ENCODE data around the gene SMAD2. TPM values are rescaled to one million over a fixed set of nuclear protein-coding genes. Genes with fewer than 3 reads are reported as not detected.

SMAD2 gene
- total RNA-seq, 1 donor from 2014 or later: 28.5 TPM

DNA sequence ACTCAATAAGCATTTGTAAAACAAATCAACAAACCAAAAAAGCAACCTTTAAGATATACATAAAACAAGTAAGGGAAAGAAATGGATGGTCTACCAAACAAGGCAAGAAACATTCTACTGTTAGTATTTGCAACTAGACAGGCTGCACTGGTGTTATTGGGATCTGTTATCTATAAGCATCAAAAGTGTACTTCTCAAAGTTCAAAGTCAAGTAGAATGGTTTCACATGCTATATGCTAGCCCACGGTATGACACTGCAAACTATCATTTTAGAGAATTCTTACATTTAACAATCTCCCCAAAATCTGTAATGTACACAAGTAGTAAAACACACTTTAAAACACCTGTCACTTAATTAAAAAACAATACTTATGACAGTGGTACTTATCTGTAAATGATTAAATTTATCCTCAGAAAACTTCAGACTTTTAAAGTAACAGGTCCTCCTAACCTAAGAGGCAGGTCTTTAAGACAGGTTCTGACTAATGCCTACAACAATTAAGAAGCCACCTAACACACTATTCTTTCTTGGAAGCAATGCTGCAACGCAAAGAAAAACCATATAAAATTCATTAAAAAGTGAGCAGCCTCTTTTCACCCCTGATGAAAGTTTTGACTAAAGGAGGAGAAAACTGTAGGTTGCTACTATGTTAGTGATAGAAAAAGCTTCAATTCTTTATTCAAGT lies 34.8 kb downstream of the SMAD2 start:
- TF ChIP-seq POLR2A (IDR thresholded peaks at IDR 0.05) (no peak), CTCF (IDR thresholded peaks at IDR 0.05) (no peak), POLR2AphosphoS5 (IDR thresholded peaks at IDR 0.05; ENCODE audit: insufficient read depth in 1 of 2, low read depth in 1 of 2) (no peak)
- no peak for DNase-seq (ENCODE audit: extremely low spot score in 2 of 2)

DNA sequence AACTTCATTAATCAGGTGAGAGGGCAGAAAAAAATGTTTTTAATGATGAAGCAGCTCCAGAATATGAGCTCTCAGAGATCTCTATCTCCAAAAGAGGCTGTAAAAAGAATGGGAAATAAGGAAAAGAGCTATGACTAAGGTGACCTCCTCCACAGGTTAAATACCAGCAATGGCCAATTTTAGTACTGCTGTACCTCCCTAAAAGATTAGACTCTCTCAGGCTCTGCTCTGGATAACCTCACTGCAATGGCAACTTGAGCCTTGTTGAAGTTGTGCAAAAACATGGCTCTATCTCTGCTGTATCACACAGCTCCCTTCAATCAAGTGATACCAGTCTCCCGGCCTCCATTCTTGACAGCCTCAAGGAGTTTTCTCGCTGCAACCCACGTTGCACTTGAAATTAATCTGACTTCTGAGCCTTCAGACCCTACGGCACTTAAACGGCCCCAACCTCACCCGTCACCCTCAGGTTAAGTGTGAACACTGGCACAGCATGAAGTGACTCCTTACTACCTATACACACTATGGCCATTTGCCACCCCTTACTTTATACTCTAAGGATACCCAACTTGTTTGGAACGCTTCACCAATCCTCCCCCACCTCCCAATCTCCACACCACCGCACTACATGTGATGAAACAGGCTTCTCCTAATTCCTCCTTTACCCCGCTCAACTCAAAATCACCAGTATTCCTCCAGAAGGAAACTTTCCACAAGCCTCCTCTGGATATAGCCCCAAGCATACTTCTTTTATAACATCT lies 36.3 kb downstream of the SMAD2 start:
- DNase-seq (ENCODE audit: extremely low spot score in 2 of 2): no peak
- intact Hi-C loops (cut with DNase I): no loop called here
- Histone ChIP-seq H3K27me3 (no peaks in the 10 kb centered on the region), H3K4me1 (peaks cover 19% of the 10 kb centered on the region), H3K9me3 (no peaks in the 10 kb centered on the region), H3K27ac (no peak overlapping the region), H3K4me3 (no peak overlapping the region), H3K36me3 (peaks cover 0 to 9% of the 10 kb centered on the region in 2 donors)
- TF ChIP-seq POLR2A (IDR thresholded peaks at IDR 0.05): no peak
- TF ChIP-seq CTCF (IDR thresholded peaks at IDR 0.05): no peak
- no peak for TF ChIP-seq POLR2AphosphoS5 (IDR thresholded peaks at IDR 0.05; ENCODE audit: insufficient read depth in 1 of 2, low read depth in 1 of 2)

More for the DNA sequence above, 34.8 kb downstream of the SMAD2 start:
- Histone ChIP-seq H3K4me1 (peaks cover 19% of the 10 kb centered on the region), H3K27me3 (no peaks in the 10 kb centered on the region), H3K4me3 (no peak overlapping the region), H3K27ac (no peak overlapping the region), H3K36me3 (peaks cover 0 to 4% of the 10 kb centered on the region in 2 donors), H3K9me3 (no peaks in the 10 kb centered on the region)
- intact Hi-C loops (cut with DNase I): no loop called here

- Histone ChIP-seq H3K27me3 (no peaks in the 10 kb centered on the region), H3K4me3 (no peak overlapping the region), H3K36me3 (peaks cover 0 to 14% of the 10 kb centered on the region in 2 donors), H3K4me1 (peaks cover 10% of the 10 kb centered on the region), H3K9me3 (no peaks in the 10 kb centered on the region), H3K27ac (no peak overlapping the region)
- intact Hi-C loops (cut with DNase I): no loop called here
- no peak for DNase-seq (ENCODE audit: extremely low spot score in 2 of 2)
- TF ChIP-seq CTCF (IDR thresholded peaks at IDR 0.05) (no peak), POLR2A (IDR thresholded peaks at IDR 0.05) (no peak), POLR2AphosphoS5 (IDR thresholded peaks at IDR 0.05; ENCODE audit: insufficient read depth in 1 of 2, low read depth in 1 of 2) (no peak)
These were observed 37.4 kb downstream of the SMAD2 start for GRCh38 chr18:47893047-47893446.

- Histone ChIP-seq H3K4me3 (no peak overlapping the region), H3K9me3 (no peaks in the 10 kb centered on the region), H3K4me1 (peaks cover 10% of the 10 kb centered on the region), H3K27ac (no peak overlapping the region), H3K36me3 (peaks cover 0 to 14% of the 10 kb centered on the region in 2 donors), H3K27me3 (no peaks in the 10 kb centered on the region)
- DNase-seq (ENCODE audit: extremely low spot score in 2 of 2): no peak
- intact Hi-C loops (cut with DNase I): no loop called here
- no peak for TF ChIP-seq CTCF (IDR thresholded peaks at IDR 0.05)
- no peak for TF ChIP-seq POLR2AphosphoS5 (IDR thresholded peaks at IDR 0.05; ENCODE audit: insufficient read depth in 1 of 2, low read depth in 1 of 2)
- no peak for TF ChIP-seq POLR2A (IDR thresholded peaks at IDR 0.05)
These were observed 42.3 kb downstream of the SMAD2 start for GRCh38 chr18:47888156-47888555.

DNA sequence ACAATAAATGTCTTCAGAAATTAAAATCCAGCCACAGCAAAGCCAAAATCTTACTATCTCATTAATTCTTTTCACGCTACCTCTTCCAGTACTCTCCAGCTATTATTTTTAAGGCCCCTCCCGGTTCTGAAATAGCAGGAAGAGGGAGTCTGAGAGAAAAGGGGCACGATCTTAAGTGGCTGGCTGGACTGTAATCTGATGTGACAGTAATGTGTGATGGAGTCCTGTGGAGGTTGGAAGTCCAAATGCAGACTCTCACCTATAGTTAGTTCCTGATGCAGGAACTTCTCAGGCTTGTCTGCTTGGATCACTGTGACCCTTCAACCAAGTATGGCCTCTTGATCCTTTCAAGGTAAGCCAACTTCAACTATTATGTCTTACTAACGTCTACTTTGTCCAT lies 43.2 kb downstream of the SMAD2 start:
- Histone ChIP-seq H3K27me3 (no peaks in the 10 kb centered on the region), H3K4me1 (peaks cover 7% of the 10 kb centered on the region), H3K9me3 (no peaks in the 10 kb centered on the region), H3K27ac (no peak overlapping the region), H3K4me3 (no peak overlapping the region), H3K36me3 (peaks cover 0 to 14% of the 10 kb centered on the region in 2 donors)
- intact Hi-C loops (cut with DNase I): no loop called here
- no peak for DNase-seq (ENCODE audit: extremely low spot score in 2 of 2)
- TF ChIP-seq POLR2AphosphoS5 (IDR thresholded peaks at IDR 0.05; ENCODE audit: insufficient read depth in 1 of 2, low read depth in 1 of 2): no peak
- no peak for TF ChIP-seq POLR2A (IDR thresholded peaks at IDR 0.05)
- TF ChIP-seq CTCF (IDR thresholded peaks at IDR 0.05): no peak
